ENCODE data around the gene RASGRF2.

- TF ChIP-seq, protein P1, sequence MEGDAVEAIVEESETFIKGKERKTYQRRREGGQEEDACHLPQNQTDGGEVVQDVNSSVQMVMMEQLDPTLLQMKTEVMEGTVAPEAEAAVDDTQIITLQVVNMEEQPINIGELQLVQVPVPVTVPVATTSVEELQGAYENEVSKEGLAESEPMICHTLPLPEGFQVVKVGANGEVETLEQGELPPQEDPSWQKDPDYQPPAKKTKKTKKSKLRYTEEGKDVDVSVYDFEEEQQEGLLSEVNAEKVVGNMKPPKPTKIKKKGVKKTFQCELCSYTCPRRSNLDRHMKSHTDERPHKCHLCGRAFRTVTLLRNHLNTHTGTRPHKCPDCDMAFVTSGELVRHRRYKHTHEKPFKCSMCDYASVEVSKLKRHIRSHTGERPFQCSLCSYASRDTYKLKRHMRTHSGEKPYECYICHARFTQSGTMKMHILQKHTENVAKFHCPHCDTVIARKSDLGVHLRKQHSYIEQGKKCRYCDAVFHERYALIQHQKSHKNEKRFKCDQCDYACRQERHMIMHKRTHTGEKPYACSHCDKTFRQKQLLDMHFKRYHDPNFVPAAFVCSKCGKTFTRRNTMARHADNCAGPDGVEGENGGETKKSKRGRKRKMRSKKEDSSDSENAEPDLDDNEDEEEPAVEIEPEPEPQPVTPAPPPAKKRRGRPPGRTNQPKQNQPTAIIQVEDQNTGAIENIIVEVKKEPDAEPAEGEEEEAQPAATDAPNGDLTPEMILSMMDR (IDR thresholded peaks at IDR 0.05; ENCODE audit: insufficient read depth, low read length), result no peak
- TF ChIP-seq POLR2AphosphoS5 (IDR thresholded peaks at IDR 0.05; ENCODE audit: low read depth) (no peak), GABPA (IDR thresholded peaks at IDR 0.05; ENCODE audit: low read depth) (no peak), SPI1 (IDR thresholded peaks at IDR 0.05; ENCODE audit: borderline replicate concordance, low read depth) (no peak)
- TF ChIP-seq, protein P2, sequence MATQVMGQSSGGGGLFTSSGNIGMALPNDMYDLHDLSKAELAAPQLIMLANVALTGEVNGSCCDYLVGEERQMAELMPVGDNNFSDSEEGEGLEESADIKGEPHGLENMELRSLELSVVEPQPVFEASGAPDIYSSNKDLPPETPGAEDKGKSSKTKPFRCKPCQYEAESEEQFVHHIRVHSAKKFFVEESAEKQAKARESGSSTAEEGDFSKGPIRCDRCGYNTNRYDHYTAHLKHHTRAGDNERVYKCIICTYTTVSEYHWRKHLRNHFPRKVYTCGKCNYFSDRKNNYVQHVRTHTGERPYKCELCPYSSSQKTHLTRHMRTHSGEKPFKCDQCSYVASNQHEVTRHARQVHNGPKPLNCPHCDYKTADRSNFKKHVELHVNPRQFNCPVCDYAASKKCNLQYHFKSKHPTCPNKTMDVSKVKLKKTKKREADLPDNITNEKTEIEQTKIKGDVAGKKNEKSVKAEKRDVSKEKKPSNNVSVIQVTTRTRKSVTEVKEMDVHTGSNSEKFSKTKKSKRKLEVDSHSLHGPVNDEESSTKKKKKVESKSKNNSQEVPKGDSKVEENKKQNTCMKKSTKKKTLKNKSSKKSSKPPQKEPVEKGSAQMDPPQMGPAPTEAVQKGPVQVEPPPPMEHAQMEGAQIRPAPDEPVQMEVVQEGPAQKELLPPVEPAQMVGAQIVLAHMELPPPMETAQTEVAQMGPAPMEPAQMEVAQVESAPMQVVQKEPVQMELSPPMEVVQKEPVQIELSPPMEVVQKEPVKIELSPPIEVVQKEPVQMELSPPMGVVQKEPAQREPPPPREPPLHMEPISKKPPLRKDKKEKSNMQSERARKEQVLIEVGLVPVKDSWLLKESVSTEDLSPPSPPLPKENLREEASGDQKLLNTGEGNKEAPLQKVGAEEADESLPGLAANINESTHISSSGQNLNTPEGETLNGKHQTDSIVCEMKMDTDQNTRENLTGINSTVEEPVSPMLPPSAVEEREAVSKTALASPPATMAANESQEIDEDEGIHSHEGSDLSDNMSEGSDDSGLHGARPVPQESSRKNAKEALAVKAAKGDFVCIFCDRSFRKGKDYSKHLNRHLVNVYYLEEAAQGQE (IDR thresholded peaks at IDR 0.05; ENCODE audit: insufficient replicate concordance, low read depth), result no peak
These were observed 223.9 kb downstream of the RASGRF2 start for GRCh38 chr5:81183811-81184748.
